GM19455 (cell line): ENCODE results near the gene FAM133A.

Experiments
- ATAC-seq: cut with Tn5 transposase; IDR thresholded peaks from one replicate; pipeline ENCODE4 v1.9.1; 2021; ENCODE audit not compliant: unreplicated experiment

The FAM133A gene

GRCh38 chrX:93673869-93674271, at the start of gene FAM133A:
FAM133A (plus strand) TSS chrX:93674206; CDS start chrX:93709420, 35,214 bp downstream.
- no peak for ATAC-seq

- ATAC-seq: no peak
These were observed 36.4 kb upstream of the FAM133A start for GRCh38 chrX:93637591-93637990.

GRCh38 chrX:93649381-93649780, 24.6 kb upstream of the FAM133A start:
- ATAC-seq: no peak

GRCh38 chrX:93660575-93660974, 13.4 kb upstream of the FAM133A start:
- no peak for ATAC-seq

GRCh38 chrX:93673056-93673868, 744 bp upstream of the FAM133A start, which contains the start of gene NAP1L3:
NAP1L3 (minus strand) TSS chrX:93673578; CDS start chrX:93673304, 274 bp downstream.
- no peak for ATAC-seq

GRCh38 chrX:93695981-93696380, 22.0 kb downstream of the FAM133A start:
- no peak for ATAC-seq

- ATAC-seq: no peak
These were observed 29.7 kb downstream of the FAM133A start for GRCh38 chrX:93703701-93704100.

GRCh38 chrX:93711076-93711475, 37.1 kb downstream of the FAM133A start:
- ATAC-seq: no peak

GRCh38 chrX:93741811-93742210, 67.8 kb downstream of the FAM133A start:
- ATAC-seq: no peak

GRCh38 chrX:93760163-93760562, 86.2 kb downstream of the FAM133A start:
- ATAC-seq: no peak
